HL-60/S4 treated with phorbol 12-myristate 13-acetate at 8.2 ng/mL for 4 days and 3 days (cell line): Measurements from ENCODE around the gene HHIP.

Source experiments
- in situ Hi-C: fragments of 300-500 bp; cut with MboI; formaldehyde crosslinking; loops from 2 replicates; pipeline ENCODE4 v1.15.0; 2022; ENCODE audit warnings: low sequenced_read_pairs

Gene HHIP

DNA sequence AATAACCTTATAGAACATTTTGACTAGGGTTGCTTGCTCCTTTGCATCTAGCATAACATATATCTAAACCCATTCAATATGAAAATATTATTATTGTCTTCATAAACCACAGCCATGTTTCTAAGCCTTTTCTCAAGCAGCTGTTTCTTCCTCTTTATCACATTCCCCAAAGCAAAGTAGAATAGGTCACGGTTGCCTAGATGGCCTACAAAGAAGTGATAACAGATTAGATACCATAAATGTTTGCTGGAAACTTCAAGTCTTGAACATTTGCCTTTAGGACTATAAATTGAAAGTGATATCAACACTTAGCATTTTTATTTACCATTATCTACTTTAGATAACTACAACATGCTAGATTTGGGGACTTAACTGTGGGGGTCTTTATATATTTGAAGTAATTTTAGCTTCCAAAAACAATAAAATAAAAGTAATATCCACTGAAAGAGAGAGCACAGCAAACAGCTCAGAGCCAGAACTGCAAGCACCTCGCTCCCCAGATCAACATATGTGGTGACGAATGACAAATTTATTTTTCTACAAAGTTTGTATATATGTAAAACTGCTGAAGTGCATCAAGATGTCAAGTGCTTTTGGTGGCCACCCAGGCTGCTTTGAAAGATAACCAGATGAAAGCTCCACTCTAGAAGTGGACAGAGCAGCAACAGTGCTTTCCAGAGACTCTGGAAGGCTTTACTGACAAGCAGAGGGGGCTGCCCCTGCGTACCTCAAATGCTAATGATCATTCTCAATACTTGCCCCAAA, 8.0 kb downstream of the HHIP start:
- in situ Hi-C loops: no loop called here

DNA sequence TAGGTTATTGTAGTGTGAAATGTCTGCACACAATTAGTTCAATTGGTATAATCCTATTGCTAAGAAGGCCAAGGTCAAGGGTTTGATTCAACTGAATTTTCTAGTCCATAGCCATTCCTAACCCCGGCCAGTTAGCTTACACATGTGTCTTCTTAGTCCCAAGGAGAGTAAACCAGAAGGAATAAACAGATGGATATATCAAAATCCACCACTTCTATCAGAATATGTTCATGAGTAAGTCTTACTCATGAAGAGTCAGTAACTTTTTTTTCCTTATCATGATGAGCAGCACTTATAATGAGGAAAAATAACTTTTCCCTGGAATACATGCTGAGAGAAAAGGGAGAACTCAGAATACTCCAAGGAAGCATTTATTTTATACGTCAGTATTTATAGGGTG, 9.5 kb downstream of the HHIP start:
- in situ Hi-C loops: no loop called here

DNA sequence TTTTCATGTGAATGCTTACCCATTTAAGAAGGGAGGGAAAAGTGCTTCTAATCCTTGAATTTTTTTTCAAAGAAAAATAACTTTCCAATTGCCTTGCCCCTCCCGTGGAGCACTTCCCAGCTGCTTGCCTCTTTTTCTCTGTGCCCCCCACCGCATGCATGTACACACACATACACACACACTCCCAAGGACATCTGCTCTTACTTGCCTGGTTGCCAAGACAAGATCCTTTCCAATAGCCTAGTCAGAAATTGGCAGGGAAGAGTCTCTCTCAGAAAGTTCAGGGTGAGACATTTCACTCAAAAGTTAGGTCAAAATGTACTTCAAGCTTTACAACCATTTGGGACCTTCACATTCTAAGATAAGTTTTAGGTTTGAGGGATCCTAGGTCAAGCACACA, 10.9 kb downstream of the HHIP start:
- in situ Hi-C loops: no loop called here

DNA sequence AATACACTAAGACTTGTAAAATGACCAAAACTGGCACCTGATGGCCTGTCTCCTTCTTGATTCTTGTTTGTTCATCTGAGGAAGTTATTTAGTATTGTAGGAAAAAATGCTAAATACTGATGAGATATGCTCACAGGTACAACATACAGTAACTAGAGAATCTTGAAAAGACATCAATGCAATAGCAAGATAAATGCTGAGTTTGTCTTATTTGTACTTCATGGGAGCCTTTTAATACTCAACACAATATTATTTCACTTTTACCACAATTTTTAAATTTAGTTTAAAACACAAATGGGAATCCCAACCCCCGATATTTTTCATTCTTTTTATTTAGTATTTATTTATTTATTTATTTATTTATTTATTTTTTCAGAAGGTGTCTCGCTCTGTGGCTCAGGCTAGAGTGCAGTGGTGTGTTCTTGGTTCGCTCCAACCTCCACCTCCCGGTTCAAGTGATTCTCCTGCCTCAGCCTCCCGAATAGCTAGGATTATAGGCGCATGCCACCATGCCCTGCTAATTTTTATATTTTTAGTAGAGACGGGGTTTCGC, 12.1 kb downstream of the HHIP start:
- in situ Hi-C loops: no loop called here

DNA sequence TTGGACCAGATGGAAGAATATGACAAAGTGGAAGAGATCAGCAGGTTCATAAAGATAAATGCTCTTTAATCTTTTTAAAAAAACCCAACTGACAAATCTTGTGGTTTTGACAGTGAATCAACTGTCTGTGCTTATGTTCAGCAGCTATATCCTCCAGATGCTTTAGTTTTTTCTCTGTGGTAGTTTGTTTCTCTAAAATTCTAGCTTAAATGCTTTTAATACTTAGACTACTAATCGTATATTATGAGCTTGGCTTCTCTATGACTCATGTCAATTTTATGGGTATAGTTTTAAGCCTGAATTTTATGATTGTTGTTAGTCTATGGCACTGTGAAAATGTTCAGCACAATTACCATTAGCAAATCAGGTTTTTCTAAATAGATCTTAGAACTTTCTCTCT, 12.9 kb downstream of the HHIP start:
- in situ Hi-C loops: no loop called here

DNA sequence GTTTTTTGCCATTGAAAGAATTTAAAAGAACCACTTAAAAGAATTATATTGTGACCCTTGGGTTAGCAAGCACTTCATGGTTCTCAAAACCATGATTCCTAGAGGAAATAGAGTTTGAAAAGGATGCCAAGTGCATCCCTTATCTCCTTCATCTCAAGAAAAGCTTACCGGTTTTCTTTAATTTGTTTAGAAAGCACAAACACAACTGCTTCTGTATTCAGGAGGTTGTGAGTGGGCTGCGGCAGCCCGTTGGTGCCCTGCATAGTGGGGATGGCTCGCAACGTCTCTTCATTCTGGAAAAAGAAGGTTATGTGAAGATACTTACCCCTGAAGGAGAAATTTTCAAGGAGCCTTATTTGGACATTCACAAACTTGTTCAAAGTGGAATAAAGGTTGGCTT, 13.5 kb downstream of the HHIP start:
- in situ Hi-C loops: no loop called here

DNA sequence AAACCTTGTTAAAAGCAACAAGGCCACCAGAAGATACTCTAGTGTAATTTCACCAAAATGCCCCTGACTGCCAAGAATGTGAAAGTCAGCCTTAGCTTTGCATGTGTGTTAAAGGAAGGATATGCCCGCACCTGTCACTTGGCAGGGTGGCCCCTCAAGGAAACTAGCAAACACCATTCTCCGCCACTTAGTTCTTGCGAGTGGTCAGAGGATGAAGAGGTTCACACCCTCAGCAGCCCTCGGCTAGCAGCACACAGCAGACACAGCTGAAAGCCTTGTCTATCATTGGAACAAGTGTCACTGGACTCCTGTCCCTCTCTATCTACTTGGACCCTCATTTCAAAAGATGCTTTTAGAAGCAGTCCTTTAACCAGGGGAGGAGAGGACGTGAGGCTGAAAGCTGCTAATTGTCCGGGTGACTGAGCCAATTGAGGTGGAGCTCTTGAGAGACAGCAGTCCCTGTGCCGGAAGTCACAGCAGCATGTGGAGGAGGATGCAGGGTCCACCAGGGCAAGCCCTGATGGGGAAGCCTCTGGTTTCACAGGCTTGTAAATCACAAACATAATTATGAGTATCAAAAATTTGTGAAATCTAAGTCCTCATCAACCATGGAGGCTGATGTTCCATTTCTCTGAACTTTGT, 18.0 kb downstream of the HHIP start:
- in situ Hi-C loops: no loop called here

DNA sequence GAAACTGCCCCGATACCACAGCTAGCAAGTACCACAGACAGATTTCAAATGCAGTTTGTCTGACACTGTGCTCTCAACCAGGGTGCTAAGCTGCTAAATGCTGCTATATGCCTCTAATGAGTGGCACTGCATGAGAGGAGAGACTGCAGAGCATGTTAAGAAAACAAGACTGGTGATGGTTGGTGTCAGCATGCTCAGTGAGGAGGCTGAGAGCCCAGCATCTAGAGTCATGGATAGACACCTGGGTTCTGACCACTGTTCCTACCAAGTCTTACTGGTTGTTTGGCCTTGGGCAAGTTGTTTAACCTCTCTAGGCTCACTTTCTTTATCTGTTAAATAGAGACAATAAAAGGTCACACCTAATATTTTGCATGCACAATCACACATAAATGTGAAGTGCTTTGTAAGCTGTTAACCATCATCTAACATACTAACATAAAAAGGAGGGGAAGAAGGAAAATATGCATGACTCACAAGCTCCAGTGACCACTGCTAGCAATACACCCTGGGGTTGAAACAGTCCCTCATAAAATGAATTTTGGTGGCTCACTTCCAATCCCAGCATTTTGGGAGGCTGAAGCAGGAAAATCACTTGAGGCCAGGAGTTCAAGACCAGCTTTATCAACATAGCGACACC, 20.7 kb downstream of the HHIP start:
- in situ Hi-C loops: no loop called here

DNA sequence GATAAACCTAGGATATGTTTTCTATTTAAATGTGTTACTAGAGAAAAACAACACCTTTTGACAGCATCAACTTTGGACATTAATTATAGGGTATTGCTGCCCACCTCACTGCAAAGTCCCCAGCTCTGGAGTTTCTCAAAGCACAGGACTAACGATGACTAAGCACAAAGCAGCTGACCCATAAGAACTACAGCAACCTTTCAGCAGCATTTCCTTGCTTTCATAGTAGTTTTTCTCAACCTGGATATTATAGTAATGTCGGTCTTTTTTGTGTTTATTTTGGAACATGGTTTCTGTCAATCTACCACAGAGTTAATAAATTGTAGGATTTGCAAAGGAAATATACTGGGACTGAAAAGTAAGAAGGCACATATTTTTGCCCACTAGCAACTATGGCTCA, 21.5 kb downstream of the HHIP start:
- in situ Hi-C loops: no loop called here

DNA sequence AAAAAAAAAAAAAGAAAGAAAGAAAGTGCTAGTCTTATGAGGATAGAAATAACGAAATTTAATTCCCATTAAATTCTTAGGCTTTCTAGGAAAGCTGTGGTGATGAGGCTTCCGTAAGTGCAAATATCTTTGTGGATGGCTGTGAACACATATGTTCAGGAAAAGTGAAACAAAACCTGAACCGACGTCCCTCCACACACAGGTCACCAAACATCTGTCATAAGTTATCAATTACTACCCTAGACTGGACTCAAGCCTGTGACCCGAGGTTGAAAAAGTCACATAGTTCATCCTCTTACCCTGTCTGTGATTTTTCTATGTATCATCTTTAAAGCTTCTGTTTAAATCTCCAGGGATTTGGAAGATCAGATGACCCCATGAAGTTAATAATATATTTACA, 24.8 kb downstream of the HHIP start:
- in situ Hi-C loops: no loop called here

DNA sequence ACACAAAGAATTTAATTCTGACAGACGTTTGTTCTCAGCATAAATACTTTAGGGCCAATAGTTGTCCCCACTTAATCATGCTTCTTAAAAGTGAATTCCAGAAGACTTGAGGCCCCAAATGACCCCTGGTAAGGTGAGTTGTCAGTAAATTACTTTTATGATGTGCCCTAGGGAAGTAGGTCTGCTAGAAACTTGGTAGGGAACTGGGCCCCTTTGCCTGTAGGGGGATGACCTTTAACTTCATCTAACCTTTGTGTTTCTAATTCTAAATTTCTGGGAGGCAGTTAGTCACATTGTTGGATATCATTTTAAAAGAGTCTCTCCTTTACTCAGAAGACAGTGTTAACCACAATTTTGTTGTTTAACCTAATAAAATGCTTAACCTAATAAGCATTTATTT, 28.8 kb downstream of the HHIP start:
- in situ Hi-C loops: no loop called here

DNA sequence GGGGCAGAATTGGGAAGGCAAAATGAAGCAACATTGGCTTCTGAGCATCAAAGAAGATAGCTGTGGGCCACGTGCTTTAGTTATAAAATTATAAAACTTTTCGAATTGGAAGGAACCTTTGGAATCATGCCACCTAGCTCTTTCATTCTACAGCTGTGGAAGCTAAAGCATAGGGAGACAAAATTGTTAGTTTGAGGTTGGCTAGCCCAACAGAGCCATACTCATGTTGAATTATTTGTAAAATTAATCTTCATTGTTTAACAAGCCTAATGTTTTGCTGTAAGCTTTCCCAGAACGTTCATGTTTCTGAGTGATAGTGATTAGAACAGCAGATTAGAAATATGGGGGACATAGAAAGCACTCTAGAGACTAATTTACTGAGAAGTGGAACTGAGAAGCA, 35.9 kb downstream of the HHIP start:
- in situ Hi-C loops: no loop called here

DNA sequence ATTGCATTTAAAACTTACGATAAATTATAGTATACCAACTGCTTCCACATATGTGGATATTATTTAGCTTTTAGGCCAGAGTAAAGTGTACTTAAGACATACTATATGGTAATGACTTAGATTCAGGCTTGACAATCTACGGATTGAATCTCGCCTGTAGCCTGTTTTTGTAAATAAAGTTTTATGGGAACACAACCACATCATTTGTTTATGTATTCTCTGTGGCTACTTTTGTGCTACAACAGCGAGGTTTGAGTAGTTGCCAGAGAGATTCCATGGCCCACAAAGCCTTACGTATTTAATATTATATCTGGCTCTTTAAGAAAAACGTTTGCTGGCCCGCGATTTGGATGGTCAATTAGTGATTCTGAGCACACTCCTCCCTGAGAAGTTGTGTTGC, 37.6 kb downstream of the HHIP start:
- in situ Hi-C loops: no loop called here

DNA sequence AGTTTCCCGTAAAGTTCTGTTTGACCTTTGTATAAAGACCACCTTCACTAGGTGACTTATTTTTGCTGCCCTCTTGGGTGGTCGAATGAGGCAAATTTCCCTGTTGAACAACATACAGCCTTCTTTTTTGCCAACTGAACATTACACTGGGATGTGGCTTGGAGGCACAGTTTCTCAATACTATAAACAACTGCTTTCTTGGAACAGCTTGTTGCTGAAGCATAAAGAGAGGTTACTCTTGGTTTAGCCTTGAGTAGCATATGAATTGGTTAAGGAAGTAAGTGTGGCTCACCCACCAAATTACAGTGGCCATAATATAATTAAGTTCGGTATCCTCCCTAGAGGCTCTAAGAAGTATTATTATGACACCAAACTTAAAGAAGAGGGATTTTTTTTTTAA, 40.0 kb downstream of the HHIP start:
- in situ Hi-C loops: no loop called here

DNA sequence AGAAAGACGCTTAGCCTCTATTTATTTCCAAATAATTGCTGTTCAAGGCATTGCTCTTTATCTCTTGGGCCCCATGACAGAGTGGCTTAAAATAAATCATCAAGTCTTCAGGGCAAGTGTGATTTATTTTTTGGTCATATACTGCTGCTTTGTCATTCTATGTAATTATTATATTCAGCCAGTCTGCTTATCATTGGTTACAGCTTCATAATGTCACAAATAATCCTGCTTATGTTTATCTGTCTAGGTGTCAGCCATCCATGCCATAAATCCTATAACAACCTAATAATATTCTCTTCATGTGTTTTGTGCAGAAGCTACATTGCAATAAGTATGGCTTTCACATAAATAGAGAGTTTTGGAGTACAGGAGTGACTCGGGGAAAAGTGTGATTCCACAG, 41.0 kb downstream of the HHIP start:
- in situ Hi-C loops: no loop called here

DNA sequence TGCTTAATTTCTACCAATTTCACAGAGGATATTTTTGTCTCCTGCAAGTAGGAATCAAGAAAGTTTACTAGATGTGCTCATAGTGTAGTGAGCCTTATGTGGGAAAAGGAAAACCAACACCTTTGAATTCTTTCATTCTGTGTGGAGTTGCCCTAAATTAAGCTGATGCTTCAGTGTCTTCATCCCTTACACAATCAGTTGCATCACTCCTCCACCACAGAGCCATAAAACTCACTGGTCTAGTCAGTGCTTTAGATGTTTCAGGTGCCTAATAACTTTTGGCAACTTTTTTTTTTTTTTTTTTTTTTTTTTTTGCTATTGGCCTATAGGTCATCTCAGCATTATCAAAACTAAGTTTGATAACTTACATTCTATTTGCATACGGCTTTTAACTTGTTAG, 41.5 kb downstream of the HHIP start:
- in situ Hi-C loops: no loop called here

DNA sequence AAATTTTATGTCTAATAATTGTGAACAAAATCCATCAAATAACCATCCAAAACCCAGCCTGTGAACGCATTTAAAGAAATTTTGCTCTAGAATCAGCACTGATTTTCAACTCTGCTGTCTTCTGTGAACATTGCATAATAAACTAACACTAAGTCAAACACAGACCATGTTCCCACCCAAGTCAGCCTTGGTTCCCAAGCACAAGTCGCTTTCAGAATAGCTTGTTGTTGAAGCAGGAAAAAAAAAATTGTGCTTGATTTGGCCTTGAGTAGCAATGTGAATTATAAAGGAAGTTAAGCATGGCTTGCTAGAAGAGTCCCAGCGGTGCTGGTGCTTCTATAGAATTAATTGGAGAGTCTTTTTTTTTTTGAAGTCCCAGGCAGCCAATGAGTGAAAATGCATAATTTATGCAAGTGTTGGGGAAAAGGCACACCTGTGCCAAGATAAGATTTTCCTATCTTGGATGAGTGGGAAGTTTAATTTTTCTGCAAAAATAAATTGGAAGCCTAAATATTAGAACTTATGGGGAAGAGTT, 42.1 kb downstream of the HHIP start:
- in situ Hi-C loops: no loop called here

DNA sequence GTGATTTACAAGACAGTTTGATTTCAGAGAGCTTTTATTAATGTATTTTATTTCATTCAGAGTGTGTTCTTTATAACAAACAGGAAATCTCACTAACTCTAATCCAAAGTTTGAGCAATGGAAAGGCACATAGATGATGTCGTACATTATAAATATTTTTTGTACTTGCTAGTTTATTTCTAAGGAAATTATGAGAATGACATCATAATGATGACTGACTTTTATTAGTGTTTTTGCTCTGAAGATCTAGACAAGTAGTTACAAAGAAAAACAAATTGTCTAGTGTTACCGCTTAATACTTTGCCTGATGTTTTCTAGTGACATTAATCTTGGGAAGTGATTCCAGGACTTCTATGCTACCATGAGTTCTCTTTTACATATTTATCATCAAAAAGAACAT, 43.2 kb downstream of the HHIP start:
- in situ Hi-C loops: no loop called here

DNA sequence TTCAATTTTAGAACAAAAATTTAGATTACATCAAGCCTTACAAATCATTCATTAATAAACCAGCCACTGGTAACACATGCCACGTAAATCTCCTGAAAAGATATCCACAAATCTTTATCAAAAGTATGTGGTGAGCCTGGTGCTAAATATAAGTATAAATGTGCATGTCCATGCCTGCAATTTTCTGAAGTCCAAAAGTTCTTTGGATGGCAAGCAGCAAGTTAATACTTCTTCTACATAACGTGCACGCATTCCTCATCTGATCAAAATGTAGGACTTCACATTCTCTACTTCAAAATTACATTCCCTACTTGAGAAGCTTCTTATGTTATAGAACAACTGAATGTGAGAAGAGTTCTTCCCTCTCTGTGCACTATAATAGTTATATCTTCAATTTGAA, 49.8 kb downstream of the HHIP start:
- in situ Hi-C loops: no loop called here

DNA sequence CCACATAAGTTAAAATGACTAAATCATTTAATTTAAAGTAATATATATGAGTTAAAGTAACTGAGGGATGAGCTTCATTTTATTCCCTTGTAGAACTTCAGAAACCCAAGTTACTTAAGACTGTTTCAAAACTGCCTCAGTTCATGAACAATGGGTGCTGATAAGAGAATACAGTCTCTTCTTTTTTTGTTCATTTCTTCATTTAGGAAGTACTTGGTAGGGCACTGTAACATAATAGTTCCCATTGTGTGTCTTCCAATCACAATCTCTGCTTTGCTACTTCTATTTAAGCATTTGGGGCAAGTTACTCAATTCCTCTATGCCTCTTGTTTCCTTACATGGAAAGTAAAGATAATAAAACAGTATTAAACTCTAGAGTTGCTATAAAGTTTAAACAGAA, 50.4 kb downstream of the HHIP start:
- in situ Hi-C loops: no loop called here

DNA sequence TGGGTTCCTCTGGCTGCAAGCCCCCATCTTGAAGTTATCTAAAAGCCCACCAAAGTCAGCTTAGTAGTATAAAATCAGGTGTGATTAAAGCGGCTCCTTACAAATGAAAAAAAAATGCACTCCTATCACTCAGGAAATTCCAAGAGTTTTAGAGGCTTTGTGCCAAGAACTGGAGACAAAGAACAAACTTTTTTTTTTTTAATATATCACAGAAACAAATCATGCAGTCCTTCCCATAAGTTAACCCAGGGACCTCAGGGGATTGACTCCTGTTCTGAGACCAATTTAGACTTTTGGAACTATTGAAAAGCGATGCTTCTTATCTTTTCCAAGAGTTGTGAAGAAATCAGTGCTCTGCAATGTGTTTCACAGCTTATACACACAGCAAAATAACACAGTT, 53.6 kb downstream of the HHIP start:
- in situ Hi-C loops: no loop called here

DNA sequence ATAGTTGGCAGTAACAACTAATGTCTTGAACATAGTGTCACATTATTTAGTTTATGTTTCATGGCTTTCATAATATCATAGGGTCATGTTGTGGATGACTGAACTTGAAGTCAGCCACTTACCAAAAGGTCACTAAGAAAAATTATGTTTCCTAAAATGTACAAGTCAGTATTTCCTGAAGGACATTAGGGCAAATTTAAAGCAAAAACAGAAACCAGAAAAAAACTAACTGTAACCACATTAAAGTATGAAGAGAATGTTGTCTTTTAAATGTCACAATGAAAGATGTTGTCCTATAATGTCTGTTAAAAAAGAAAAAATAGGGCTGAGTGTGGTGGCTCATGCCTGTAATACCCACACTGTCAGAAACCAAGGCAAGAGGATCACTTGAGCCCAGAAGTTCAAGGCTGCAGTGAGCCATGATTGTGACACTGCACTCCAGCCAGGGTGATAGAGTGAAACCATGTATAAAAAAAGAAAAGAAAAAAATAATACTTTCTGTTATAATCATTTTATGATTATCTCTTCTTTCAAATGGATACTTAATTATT, 55.8 kb downstream of the HHIP start:
- in situ Hi-C loops: no loop called here
